NOMO-1 (cell line): ENCODE results near the gene HNRNPH2.

ENCODE experiments used
- DNase-seq, 2 experiments: peaks; one replicate each; lab custom pipeline; 2025; ENCODE audit not compliant: unreplicated experiment in 2 of 2; lab: John Stamatoyannopoulos, UW

HNRNPH2 gene

DNA sequence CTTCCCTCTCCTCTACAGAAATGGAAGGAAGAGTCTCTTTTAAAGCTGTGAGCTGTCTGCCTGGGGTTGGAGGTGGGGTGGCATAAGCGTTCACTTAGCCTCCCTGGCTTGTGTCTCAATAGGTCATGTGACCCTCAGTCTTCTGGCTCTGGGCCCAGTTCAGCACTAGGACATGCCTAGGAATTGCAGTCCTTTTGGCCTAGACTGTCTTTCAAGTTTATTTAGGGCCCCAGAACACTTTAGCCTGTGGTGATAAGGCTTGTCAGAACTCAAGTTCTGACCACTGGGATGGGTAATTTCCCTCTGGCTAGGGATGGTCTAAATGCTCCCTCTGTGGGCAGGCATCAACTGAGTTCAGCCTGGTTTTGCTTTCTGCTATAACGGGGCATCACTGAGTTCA, 42.9 kb downstream of the HNRNPH2 start:
- DNase-seq: no peak

DNA sequence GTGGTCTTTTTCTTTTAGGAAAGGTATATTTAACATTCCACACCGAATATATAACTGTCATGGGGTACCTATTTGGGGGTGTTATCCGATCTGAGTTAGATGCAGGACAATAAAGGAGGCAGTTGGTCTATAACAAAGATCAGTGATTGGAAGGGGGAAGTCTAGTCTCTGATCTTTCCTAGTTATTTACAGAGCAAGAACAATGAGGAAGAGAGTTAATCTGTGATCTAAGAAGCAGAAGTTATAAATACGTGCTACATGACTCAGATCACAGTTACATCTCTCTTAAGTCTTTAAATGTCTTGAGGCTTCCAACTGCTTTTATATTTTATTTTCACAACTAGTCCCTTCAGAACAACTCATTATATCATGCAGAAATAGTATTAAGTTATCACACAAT, 44.0 kb downstream of the HNRNPH2 start:
- peak in 1 of 2 experiments; percentile 62 for DNase-seq

DNA sequence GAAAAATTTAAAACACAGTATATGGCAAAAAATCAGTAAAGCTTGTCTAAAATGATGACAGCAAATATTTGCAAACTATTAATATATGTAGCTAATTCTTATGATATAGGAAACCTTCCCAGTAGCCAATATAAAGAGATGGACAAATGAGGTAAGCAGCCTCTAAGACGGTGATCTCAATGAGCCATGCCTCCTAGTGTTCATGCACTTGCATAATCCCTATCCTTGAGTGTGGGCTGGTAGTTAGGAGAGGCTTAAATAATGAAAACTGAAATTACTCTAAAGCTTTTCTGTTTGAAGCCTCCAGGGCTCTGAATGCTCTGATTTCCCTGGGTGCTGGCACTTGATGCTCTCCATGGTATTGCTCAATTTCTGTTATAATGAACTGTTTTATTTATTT, 52.6 kb downstream of the HNRNPH2 start:
- DNase-seq: no peak

DNA sequence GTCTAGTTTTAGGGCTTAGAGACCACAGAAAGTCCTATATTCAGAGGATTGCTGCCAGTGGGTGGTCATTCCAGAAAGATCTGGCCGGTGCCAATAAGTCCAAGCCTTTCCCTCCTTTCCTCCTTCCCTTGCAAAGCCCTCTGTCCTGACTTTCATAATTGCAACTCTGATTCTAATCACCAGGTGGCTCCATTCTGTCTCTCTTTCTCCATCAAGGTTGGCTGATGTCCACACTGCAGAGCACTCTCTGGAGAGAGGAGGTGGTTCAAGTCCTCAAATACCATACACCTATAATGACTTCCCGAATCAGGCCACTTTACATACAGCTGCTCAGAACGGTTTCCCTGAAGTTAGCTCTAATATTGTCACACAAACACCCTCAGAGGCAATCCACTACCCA, 54.9 kb downstream of the HNRNPH2 start:
- no peak for DNase-seq
